Adipocyte (in vitro differentiated cells): ENCODE measurements around the gene CLDN6.

ENCODE experiments used
- DNase-seq: peaks from one replicate; pipeline ENCODE4 v3.0.0-alpha.2; 2015; ENCODE audit warnings: low read depth
- H3K27me3 ChIP-seq: replicated peaks from 2 replicates; pipeline ENCODE4 v1.7.0; 2013; ENCODE audit warnings: mild to moderate bottlenecking, low read length, moderate library complexity; ENCODE audit not compliant: control insufficient read depth, insufficient read depth
- H3K36me3 ChIP-seq: 2 replicates; pipeline ENCODE4 v1.7.0; 2013; ENCODE audit warnings: low read length, mild to moderate bottlenecking, moderate library complexity; ENCODE audit not compliant: control insufficient read depth, insufficient read depth, severe bottlenecking
- H3K4me1 ChIP-seq: 2 replicates; pipeline ENCODE4 v1.7.0; 2013; ENCODE audit warnings: mild to moderate bottlenecking, low read length, moderate library complexity; ENCODE audit not compliant: control insufficient read depth, insufficient read depth
- H3K4me3 ChIP-seq: 2 replicates; pipeline ENCODE4 v1.7.0; 2013; ENCODE audit warnings: mild to moderate bottlenecking, low read length, moderate library complexity
- H3K9ac ChIP-seq: 2 replicates; pipeline ENCODE4 v1.7.0; 2013; ENCODE audit warnings: mild to moderate bottlenecking, low read length, moderate library complexity
- H3K9me3 ChIP-seq: 2 replicates; pipeline ENCODE4 v1.7.0; 2013; ENCODE audit warnings: mild to moderate bottlenecking, low read length, moderate library complexity; ENCODE audit not compliant: control insufficient read depth

CLDN6 gene

DNA sequence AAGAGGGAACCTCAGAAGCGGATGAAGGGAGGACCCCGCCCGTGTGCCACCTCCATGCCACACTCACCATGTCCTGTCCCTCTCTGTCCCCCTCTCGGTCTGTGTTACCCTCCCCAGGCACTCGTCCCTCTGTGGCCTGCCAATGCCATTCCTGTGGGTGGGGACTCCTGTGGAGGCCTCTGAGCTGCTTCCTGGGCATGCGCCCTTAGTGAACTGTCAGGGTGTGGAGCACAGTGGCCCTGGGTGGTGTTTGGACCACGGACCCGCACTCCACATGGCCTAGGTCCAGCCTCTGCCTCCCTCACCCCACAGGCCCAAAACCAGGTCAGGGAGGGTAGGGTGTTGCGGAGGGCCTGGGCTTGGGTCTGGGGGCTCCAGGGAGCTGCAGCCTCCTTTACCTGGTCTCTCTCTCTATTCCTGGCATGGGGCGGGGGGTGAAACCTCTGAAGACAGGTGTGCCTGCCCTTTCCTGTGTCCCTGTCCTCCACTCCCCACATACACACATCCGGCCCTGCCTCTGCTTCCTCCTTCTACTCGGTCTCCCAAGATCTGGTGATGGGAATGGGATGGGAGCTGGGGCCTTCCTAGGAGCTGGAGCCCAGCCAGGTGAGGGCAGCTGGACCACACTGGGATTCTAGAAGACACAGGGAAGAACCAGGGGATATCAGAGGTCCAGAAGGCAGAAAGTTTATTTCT is 26.3 kb downstream of the CLDN6 start:
- no peaks in the 10 kb centered on the region for H3K36me3 ChIP-seq
- no peaks in the 10 kb centered on the region for H3K4me1 ChIP-seq
- no peak for DNase-seq
- no peak overlapping the region for H3K4me3 ChIP-seq
- peaks cover 25% of the 10 kb centered on the region for H3K27me3 ChIP-seq
- H3K9ac ChIP-seq = no peak overlapping the region
- no peaks in the 10 kb centered on the region for H3K9me3 ChIP-seq

DNA sequence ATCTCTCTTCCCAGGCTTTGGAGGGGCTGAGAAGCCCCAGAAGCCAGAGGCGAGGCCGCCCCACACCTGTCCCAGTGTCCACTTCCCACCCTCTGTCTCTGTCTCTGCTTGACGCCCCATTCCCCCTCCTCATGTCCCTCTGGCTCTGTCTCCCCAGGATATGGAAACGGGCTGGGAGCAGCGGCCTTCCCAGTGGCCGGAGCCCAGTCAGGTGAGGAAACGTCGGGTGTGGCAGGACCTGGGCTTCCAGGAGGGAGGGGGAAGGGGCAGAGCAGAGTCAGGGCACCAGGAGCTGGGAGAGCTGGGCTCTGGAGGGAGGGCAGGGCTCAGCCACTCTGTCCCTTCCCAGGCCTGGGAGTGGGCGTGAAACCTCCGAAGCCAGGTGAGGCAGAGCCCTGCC is 27.1 kb downstream of the CLDN6 start:
- Histone ChIP-seq H3K36me3 (no peaks in the 10 kb centered on the region), H3K27me3 (peaks cover 19% of the 10 kb centered on the region), H3K9ac (no peak overlapping the region), H3K9me3 (no peaks in the 10 kb centered on the region), H3K4me1 (no peaks in the 10 kb centered on the region), H3K4me3 (no peak overlapping the region)
- DNase-seq = no peak

DNA sequence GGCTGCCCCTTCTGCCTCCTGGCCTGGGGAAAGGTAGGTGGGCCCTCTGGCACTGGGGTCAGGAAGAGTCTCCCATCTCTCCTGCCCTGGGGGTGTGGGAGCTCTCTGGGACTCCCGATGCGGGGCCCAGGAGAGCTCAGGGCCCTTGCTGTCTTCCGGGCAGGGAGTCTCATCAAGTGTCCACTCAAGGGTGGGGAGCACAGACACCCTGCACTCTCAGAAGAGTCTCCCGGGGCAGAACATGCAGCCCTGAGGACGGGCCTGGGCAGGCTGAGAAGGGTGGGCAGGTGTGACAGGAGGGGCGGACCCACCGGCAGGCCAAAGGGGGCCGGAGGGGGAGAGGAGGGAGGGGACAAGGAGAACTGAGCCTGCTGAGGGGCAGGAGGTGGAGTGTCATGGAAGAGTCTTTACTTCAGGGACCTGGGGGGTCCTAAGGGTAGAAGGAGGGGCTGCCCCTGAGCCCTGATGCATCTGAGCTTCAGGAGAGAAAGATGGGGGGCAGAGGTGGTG is 29.3 kb downstream of the CLDN6 start:
- no peak overlapping the region for H3K4me3 ChIP-seq
- DNase-seq = no peak
- no peaks in the 10 kb centered on the region for H3K36me3 ChIP-seq
- H3K4me1 ChIP-seq = no peaks in the 10 kb centered on the region
- no peak overlapping the region for H3K9ac ChIP-seq
- no peaks in the 10 kb centered on the region for H3K9me3 ChIP-seq
- peaks cover 17% of the 10 kb centered on the region for H3K27me3 ChIP-seq

DNA sequence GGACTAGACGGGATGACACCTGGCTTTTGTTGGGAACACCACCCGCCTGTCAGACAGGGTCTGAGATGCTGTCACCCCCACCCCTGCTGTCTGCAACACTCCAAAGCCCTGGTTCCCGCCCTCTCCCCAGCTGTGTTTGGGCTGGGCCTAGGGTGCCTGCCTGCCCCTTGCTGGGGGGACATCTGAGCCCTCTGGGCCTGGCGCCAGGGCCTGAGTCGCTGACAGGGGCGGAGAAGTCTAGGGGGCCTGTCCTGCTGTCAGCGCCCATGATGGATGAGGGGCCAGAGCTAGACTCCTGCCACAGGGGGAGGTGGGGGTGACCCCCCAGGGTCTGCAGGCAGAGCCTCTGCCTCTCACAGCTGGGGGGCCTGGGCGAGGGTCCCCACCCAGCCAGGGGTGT is 30.1 kb downstream of the CLDN6 start:
- DNase-seq = no peak

GRCh38 chr16:2987286-2987685 is 30.7 kb downstream of the CLDN6 start:
- H3K36me3 ChIP-seq = no peaks in the 10 kb centered on the region

More for the DNA sequence above, 30.1 kb downstream of the CLDN6 start:
- H3K9ac ChIP-seq = no peak overlapping the region
- H3K36me3 ChIP-seq = no peaks in the 10 kb centered on the region
- no peak overlapping the region for H3K4me3 ChIP-seq
- no peaks in the 10 kb centered on the region for H3K4me1 ChIP-seq
- peaks cover 17% of the 10 kb centered on the region for H3K27me3 ChIP-seq
- H3K9me3 ChIP-seq = no peaks in the 10 kb centered on the region

GRCh38 chr16:2986623-2987188 is 31.3 kb downstream of the CLDN6 start:
- Histone ChIP-seq H3K9me3 (no peaks in the 10 kb centered on the region), H3K4me1 (no peaks in the 10 kb centered on the region), H3K36me3 (no peaks in the 10 kb centered on the region), H3K4me3 (no peak overlapping the region), H3K27me3 (peaks cover 17% of the 10 kb centered on the region), H3K9ac (no peak overlapping the region)
- DNase-seq = no peak

More at GRCh38 chr16:2987286-2987685, 30.7 kb downstream of the CLDN6 start:
- H3K9ac ChIP-seq = no peak overlapping the region
- H3K4me1 ChIP-seq = no peaks in the 10 kb centered on the region
- H3K27me3 ChIP-seq = peaks cover 17% of the 10 kb centered on the region
- no peak for DNase-seq
- no peak overlapping the region for H3K4me3 ChIP-seq
- no peaks in the 10 kb centered on the region for H3K9me3 ChIP-seq

GRCh38 chr16:2985893-2986355 is 32.1 kb downstream of the CLDN6 start:
- Histone ChIP-seq H3K9ac (no peak overlapping the region), H3K36me3 (no peaks in the 10 kb centered on the region), H3K9me3 (no peaks in the 10 kb centered on the region), H3K4me1 (peaks cover 3% of the 10 kb centered on the region), H3K4me3 (no peak overlapping the region), H3K27me3 (peaks cover 17% of the 10 kb centered on the region)
- DNase-seq = no peak

GRCh38 chr16:2985462-2985861 is 32.5 kb downstream of the CLDN6 start:
- peaks cover 16% of the 10 kb centered on the region for H3K27me3 ChIP-seq
- H3K36me3 ChIP-seq = no peaks in the 10 kb centered on the region
- DNase-seq = no peak
- H3K9me3 ChIP-seq = no peaks in the 10 kb centered on the region
- H3K9ac ChIP-seq = no peak overlapping the region
- H3K4me1 ChIP-seq = peaks cover 6% of the 10 kb centered on the region
- H3K4me3 ChIP-seq = no peak overlapping the region

DNA sequence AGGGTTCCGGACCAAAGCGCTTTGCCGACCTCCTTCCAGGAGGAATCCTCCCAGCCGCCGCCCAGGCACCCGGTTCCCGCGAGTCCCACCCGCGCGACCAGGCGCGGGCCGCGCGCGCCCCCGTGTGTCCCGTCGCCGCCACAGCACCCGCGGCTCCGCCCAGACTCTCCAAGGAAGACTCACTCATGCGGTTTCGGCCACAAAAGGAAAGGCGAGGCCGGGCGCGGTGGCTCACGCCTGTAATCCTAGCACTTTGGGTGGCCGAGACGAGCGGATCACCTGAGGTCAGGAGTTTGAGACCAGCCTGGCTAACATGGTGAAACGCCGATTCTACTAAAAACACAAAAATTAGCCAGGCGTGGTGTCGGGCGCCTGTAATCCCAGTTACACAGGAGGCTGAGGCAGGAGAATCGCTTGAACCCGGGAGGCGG is 34.3 kb downstream of the CLDN6 start:
- Histone ChIP-seq H3K9me3 (no peaks in the 10 kb centered on the region), H3K36me3 (no peaks in the 10 kb centered on the region), H3K4me3 (peak overlapping the region; percentile 62), H3K4me1 (peaks cover 6% of the 10 kb centered on the region), H3K27me3 (peaks cover 7% of the 10 kb centered on the region), H3K9ac (peak overlapping the region; percentile 56)
- DNase-seq = peak; percentile 91

DNA sequence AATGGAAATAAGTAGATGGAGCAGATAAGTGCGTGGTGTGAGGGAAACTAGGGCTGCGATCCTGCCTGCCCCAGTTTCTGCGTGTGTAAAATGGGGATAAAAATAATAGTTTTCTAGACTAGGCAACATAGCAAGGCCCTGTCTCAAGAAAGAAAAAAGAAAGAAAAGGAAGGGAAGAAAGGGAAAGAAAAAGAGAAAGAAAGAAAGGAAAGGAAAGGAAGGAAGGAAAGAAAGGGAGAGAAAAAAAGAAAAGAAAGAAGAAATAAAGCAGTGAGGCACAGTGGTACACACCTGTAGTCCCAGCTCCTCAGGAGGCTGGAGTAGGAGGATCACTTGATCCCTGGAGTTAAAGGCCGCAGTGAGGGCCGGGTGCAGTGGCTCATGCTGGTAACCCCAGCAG is 35.6 kb downstream of the CLDN6 start:
- no peak for DNase-seq
- Histone ChIP-seq H3K27me3 (peaks cover 2% of the 10 kb centered on the region), H3K9ac (no peak overlapping the region), H3K9me3 (no peaks in the 10 kb centered on the region), H3K4me3 (no peak overlapping the region), H3K36me3 (no peaks in the 10 kb centered on the region), H3K4me1 (peaks cover 6% of the 10 kb centered on the region)

DNA sequence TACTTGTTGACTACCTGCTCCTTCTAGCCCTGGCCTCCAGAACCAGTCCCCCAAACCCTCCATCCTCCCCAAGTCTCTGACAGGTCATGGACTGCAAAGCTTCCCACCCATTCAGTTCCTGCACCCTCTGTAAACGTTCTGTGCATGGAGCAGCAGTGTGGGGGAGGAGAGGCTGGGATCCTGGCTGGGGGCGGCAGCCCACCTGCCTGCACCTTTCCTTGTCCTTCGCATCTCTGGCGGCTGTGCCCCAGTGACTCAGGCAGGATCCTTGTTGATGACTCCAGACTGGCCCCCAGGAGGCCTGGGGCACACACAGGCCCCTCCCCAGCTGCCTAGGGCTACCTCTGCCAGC is 36.1 kb downstream of the CLDN6 start:
- Histone ChIP-seq H3K27me3 (no peaks in the 10 kb centered on the region), H3K4me1 (peaks cover 6% of the 10 kb centered on the region), H3K9me3 (no peaks in the 10 kb centered on the region), H3K4me3 (no peak overlapping the region), H3K36me3 (no peaks in the 10 kb centered on the region), H3K9ac (no peak overlapping the region)
- no peak for DNase-seq
